DOHH2 (cell line): ENCODE measurements around the gene DNAJC16.
A peak's percentile ranks its signal among the peaks of the same experiment; 100 is the strongest.
"Not testable (repeated sequence)": the region's sequence is repeated elsewhere in the genome, so short reads cannot be mapped to it uniquely, and the experiment has no call there.

ENCODE experiments used
- H3F3A ChIP-seq: fragments of 200-600 bp; sonication (generic), shearing (Covaris generic); 2 replicates; pipeline ENCODE4 v1.6.0; 2016; ENCODE audit warnings: antibody characterized with exemption, mild to moderate bottlenecking; ENCODE audit not compliant: control insufficient read depth, insufficient read depth
- H3K27ac ChIP-seq: fragments of 200-600 bp; sonication (generic); 2 replicates; pipeline ENCODE4 v1.5.1; 2014; ENCODE audit warnings: low read depth, mild to moderate bottlenecking, low read length, moderate library complexity
- H3K27me3 ChIP-seq: fragments of 200-600 bp; sonication (generic); 2 replicates; pipeline ENCODE4 v1.6.1; 2014; ENCODE audit warnings: mild to moderate bottlenecking, low read length, mixed read lengths; ENCODE audit not compliant: control insufficient read depth
- H3K36me3 ChIP-seq: fragments of 200-600 bp; sonication (generic); 2 replicates; pipeline ENCODE4 v1.6.1; 2014; ENCODE audit warnings: mild to moderate bottlenecking, low read length, moderate library complexity, mixed read lengths; ENCODE audit not compliant: control insufficient read depth
- H3K4me1 ChIP-seq: fragments of 200-600 bp; sonication (generic); 2 replicates; pipeline ENCODE4 v1.6.1; 2014; ENCODE audit warnings: mild to moderate bottlenecking, low read length, mixed read lengths; ENCODE audit not compliant: control insufficient read depth
- H3K4me2 ChIP-seq: fragments of 200-600 bp; sonication (generic); 2 replicates; pipeline ENCODE4 v1.6.0; 2014; ENCODE audit warnings: mild to moderate bottlenecking, low read length, moderate library complexity
- H3K4me3 ChIP-seq: fragments of 200-600 bp; sonication (generic); 2 replicates; pipeline ENCODE4 v1.5.1; 2014; ENCODE audit warnings: mild to moderate bottlenecking, low read length, mixed read lengths
- H3K79me2 ChIP-seq: fragments of 200-600 bp; sonication (generic); 2 replicates; pipeline ENCODE4 v1.6.1; 2014; ENCODE audit warnings: mild to moderate bottlenecking, low read length, mixed read lengths; ENCODE audit not compliant: control insufficient read depth
- H3K9me2 ChIP-seq: fragments of 200-600 bp; sonication (generic); replicated peaks from 2 replicates; pipeline ENCODE4 v1.6.1; 2014; ENCODE audit warnings: mild to moderate bottlenecking, low read length, mixed read lengths; ENCODE audit not compliant: control insufficient read depth
- H3K9me3 ChIP-seq: fragments of 200-600 bp; sonication (generic); 2 replicates; pipeline ENCODE4 v1.6.1; 2014; ENCODE audit warnings: antibody characterized with exemption, low read length, mixed read lengths; ENCODE audit not compliant: control insufficient read depth, insufficient read depth
- H4K20me1 ChIP-seq: fragments of 200-600 bp; sonication (generic); 2 replicates; pipeline ENCODE4 v1.6.0; 2014; ENCODE audit warnings: low read depth, mild to moderate bottlenecking, antibody characterized with exemption, low read length, moderate library complexity; ENCODE audit not compliant: control insufficient read depth, insufficient read depth
- EZH2phosphoT487 ChIP-seq: fragments of 200-600 bp; sonication (generic); IDR thresholded peaks from 2 replicates; pipeline ENCODE4 v1.6.1; 2017; ENCODE audit warnings: borderline replicate concordance, mild to moderate bottlenecking, antibody characterized with exemption, low read length, moderate library complexity, mixed read lengths
- TF ChIP-seq, protein P1 (sequence below): fragments of 200-600 bp; sonication (generic); IDR thresholded peaks from one replicate; pipeline ENCODE4 v1.5.1; 2014; ENCODE audit warnings: antibody characterized with exemption, mild to moderate bottlenecking, low read depth, low read length; ENCODE audit not compliant: poor library complexity, severe bottlenecking

The DNAJC16 gene

DNA sequence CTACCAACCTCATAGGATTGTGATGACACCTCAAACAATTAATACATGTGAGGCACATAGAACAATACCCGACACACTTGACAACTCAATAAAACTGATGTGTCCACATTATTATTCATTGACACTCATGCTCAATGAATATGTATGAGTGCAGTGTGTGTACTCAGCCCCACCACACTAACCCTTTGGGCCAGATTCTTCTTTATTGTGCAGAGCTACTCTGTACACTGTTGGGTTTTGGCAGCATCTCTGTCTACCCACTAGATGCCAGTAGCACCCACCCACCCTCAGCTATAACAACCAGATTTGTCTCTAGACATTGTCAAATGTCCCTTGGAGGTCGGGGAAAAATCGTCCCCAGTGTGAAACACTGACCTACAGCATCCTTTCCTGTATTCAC, 12.7 kb upstream of the DNAJC16 start:
- Histone ChIP-seq H3K4me2 (no peak overlapping the region), H3K27me3 (no peaks in the 10 kb centered on the region), H3K79me2 (no peaks in the 10 kb centered on the region), H3K4me3 (no peak overlapping the region), H3K9me2 (no peaks in the 10 kb centered on the region), H3K36me3 (peaks cover 4% of the 10 kb centered on the region), H3K9me3 (no peaks in the 10 kb centered on the region), H3K4me1 (peaks cover 12% of the 10 kb centered on the region), H3F3A (no peaks in the 10 kb centered on the region), H3K27ac (no peak overlapping the region), H4K20me1 (no peaks in the 10 kb centered on the region)
- TF ChIP-seq, protein P1, sequence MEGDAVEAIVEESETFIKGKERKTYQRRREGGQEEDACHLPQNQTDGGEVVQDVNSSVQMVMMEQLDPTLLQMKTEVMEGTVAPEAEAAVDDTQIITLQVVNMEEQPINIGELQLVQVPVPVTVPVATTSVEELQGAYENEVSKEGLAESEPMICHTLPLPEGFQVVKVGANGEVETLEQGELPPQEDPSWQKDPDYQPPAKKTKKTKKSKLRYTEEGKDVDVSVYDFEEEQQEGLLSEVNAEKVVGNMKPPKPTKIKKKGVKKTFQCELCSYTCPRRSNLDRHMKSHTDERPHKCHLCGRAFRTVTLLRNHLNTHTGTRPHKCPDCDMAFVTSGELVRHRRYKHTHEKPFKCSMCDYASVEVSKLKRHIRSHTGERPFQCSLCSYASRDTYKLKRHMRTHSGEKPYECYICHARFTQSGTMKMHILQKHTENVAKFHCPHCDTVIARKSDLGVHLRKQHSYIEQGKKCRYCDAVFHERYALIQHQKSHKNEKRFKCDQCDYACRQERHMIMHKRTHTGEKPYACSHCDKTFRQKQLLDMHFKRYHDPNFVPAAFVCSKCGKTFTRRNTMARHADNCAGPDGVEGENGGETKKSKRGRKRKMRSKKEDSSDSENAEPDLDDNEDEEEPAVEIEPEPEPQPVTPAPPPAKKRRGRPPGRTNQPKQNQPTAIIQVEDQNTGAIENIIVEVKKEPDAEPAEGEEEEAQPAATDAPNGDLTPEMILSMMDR = no peak

DNA sequence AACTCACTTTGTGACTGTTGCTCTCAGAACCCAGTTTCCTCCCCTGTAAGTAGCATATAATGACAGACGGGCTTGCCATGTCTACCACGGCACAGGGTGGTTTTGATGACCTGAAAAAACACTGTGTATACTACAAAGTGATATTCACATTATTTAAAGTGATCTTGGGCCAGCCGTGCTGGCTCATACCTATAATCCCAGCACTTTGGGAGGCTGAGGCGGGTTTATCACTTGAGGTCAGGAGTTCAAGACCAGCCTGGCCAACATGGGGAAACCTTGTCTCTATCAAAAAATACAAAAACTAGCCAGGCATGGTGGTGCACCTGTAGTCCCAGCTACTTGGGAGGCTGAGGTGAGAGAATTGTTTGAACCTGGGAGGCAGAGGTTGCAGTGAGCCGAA, 12.1 kb upstream of the DNAJC16 start:
- H3K79me2 ChIP-seq, H3K27ac ChIP-seq, H3K36me3 ChIP-seq: not testable (repeated sequence)

DNA sequence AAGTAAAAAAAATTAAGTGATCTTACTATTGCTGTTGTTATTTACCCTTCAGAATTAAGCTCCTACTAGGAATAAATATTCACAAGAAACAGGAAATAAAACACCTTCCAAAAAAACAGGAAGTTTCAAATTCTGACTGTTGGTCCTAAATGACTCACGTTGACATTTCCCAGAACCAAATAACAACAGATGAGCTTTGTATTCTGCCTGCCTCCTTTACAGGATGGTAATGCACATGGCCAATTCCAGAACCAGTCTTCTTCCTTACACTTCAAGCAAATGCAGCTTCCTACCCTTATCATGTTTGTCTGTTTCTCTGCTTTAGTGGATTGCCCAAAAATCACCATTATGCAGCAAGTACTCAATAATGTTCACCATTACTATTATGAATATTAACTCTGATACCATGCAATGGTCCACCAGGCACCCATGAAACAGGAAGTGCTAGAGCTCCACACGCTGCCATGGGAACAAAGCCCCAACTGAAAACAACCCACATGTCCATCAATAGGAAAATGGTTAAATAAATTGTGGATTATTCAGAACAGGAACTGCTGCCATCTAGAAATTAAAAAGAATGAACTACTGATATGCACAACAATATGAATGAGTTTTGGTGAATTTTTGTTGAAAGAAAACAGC, 11.5 kb upstream of the DNAJC16 start:
- Histone ChIP-seq H3K27me3 (no peaks in the 10 kb centered on the region), H3K9me3 (no peaks in the 10 kb centered on the region), H4K20me1 (no peaks in the 10 kb centered on the region), H3K4me1 (peaks cover 9% of the 10 kb centered on the region), H3K4me3 (peak overlapping the region; percentile 3; the same call in 1 of the 2 replicates), H3F3A (no peaks in the 10 kb centered on the region), H3K27ac (peak overlapping the region; percentile 20; the same call in 1 of the 2 replicates), H3K9me2 (no peaks in the 10 kb centered on the region), H3K36me3 (peaks cover 4% of the 10 kb centered on the region), H3K4me2 (peak overlapping the region; percentile 40), H3K79me2 (no peaks in the 10 kb centered on the region)
- no peak for TF ChIP-seq EZH2phosphoT487

More for the DNA sequence above, 12.1 kb upstream of the DNAJC16 start:
- not testable (repeated sequence) for H3K27me3 ChIP-seq, H3K9me2 ChIP-seq, H3K4me3 ChIP-seq, H3K9me3 ChIP-seq, H3K4me2 ChIP-seq, H4K20me1 ChIP-seq, H3K4me1 ChIP-seq, H3F3A ChIP-seq

DNA sequence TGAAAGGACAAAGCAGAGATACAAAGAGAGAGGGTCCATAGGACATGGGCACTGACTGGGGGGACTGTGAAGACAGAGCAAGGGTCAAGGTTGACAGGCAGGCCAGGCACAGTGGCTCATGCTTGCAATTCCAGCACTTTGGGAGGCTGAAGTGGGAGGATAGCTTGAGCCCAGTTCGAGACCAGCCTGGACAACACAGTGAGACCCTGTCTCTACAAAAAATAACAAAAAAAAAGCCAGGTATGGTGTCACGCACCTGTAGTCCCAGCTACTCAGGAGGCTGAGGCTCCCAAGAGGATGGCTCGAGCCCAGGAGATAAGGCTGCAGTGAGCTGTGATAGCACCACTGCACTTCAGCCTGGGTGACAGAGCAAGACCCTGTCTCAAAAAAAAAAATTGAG, 7.0 kb upstream of the DNAJC16 start:
- no peak for TF ChIP-seq EZH2phosphoT487
- TF ChIP-seq, protein P1 = no peak
- peaks cover 18% of the 10 kb centered on the region for H3K4me1 ChIP-seq
- H3K4me2 ChIP-seq = no peak overlapping the region
- H3K36me3 ChIP-seq = peaks cover 4% of the 10 kb centered on the region
- H3K4me3 ChIP-seq = no peak overlapping the region
- H4K20me1 ChIP-seq = no peaks in the 10 kb centered on the region
- peaks cover 7% of the 10 kb centered on the region for H3K79me2 ChIP-seq
- no peaks in the 10 kb centered on the region for H3K27me3 ChIP-seq
- H3K27ac ChIP-seq = no peak overlapping the region
- peaks cover 4% of the 10 kb centered on the region; the same call in 1 of the 2 replicates for H3F3A ChIP-seq
- no peaks in the 10 kb centered on the region for H3K9me2 ChIP-seq
- H3K9me3 ChIP-seq = no peaks in the 10 kb centered on the region

DNA sequence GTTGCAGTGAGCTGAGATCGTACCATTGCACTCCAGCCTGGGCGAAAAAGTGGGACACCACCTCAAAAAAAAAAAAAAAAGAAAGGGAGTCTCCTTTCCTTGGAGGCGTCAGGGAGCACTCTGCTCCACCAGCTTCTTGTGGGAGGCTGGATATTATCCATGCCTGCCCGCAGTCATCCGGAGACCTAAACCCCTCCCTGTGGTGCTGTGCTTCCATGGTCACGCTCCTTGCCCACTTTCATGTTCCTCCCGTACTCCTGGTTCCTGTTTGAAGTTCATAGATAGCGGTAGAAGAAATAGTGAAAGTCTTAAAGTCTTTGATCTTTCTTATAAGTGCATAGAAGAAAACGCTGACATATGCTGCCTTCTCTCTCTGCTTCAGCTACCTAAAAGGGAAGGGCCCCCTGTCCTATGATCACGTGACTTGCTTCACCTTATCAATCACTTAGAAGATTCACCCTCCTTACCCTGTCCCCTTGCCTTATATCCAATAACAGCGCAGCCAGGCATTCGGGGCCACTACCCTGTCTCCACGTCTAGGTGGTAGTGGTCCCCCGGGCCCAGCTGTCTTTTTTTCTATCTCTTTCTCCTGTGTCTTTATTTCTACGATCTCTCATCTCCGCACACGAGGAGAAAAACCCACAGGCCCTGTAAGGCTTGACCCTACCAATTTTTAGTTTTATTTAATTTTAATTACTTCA, 5.3 kb upstream of the DNAJC16 start:
- peaks cover 20% of the 10 kb centered on the region for H3K4me1 ChIP-seq
- H3K9me2 ChIP-seq, H3K27me3 ChIP-seq, H3K9me3 ChIP-seq, H3K27ac ChIP-seq, H3K79me2 ChIP-seq, H3K4me2 ChIP-seq, H4K20me1 ChIP-seq, H3K36me3 ChIP-seq, H3K4me3 ChIP-seq, H3F3A ChIP-seq: not testable (repeated sequence)
